Measurements from ENCODE around the gene SKAP1.
A peak's percentile ranks its signal among the peaks of the same experiment; 100 is the strongest.

SKAP1 gene

GRCh38 chr17:48328457-48328856, 101.6 kb downstream of the SKAP1 start:
- no peak for DNase-seq (ENCODE audit: low read depth in 1 of 2, low spot score in 1 of 2)

- no peak for DNase-seq (ENCODE audit: low read depth in 1 of 2, low spot score in 1 of 2)
These were observed 103.7 kb downstream of the SKAP1 start for GRCh38 chr17:48326310-48326709.

GRCh38 chr17:48322060-48322459, 108.0 kb downstream of the SKAP1 start:
- no peak for DNase-seq (ENCODE audit: low read depth in 1 of 2, low spot score in 1 of 2)

GRCh38 chr17:48317732-48318131, 112.3 kb downstream of the SKAP1 start:
- DNase-seq (ENCODE audit: low read depth in 1 of 2, low spot score in 1 of 2), result no peak

- no peak for DNase-seq (ENCODE audit: low read depth in 1 of 2, low spot score in 1 of 2)
These were observed 115.3 kb downstream of the SKAP1 start for GRCh38 chr17:48314716-48315115.

- no peak for DNase-seq (ENCODE audit: low read depth in 1 of 2, low spot score in 1 of 2)
These were observed 116.8 kb downstream of the SKAP1 start for GRCh38 chr17:48313096-48313755.

- no peak for DNase-seq (ENCODE audit: low read depth in 1 of 2, low spot score in 1 of 2)
These were observed 118.7 kb downstream of the SKAP1 start for GRCh38 chr17:48311324-48311723.

- no peak for DNase-seq (ENCODE audit: low read depth in 1 of 2, low spot score in 1 of 2)
These were observed 119.2 kb downstream of the SKAP1 start for GRCh38 chr17:48310748-48311213.

GRCh38 chr17:48308581-48308980, 121.4 kb downstream of the SKAP1 start:
- no peak for DNase-seq (ENCODE audit: low read depth in 1 of 2, low spot score in 1 of 2)

- peak; percentile 15 to 16 for DNase-seq (ENCODE audit: low read depth in 1 of 2, low spot score in 1 of 2)
These were observed 122.1 kb downstream of the SKAP1 start for GRCh38 chr17:48307814-48308411.

- DNase-seq (ENCODE audit: low read depth in 1 of 2, low spot score in 1 of 2), result no peak
These were observed 122.8 kb downstream of the SKAP1 start for GRCh38 chr17:48307255-48307654.

GRCh38 chr17:48301002-48301401, 129.0 kb downstream of the SKAP1 start:
- DNase-seq (ENCODE audit: low read depth in 1 of 2, low spot score in 1 of 2), result no peak

GRCh38 chr17:48299760-48300159, 130.3 kb downstream of the SKAP1 start:
- DNase-seq (ENCODE audit: low read depth in 1 of 2, low spot score in 1 of 2), result no peak

GRCh38 chr17:48297825-48298224, 132.2 kb downstream of the SKAP1 start:
- no peak for DNase-seq (ENCODE audit: low read depth in 1 of 2, low spot score in 1 of 2)

- no peak for DNase-seq (ENCODE audit: low read depth in 1 of 2, low spot score in 1 of 2)
These were observed 133.6 kb downstream of the SKAP1 start for GRCh38 chr17:48296453-48296852.

GRCh38 chr17:48295362-48296288, 134.4 kb downstream of the SKAP1 start:
- no peak for DNase-seq (ENCODE audit: low read depth in 1 of 2, low spot score in 1 of 2)

GRCh38 chr17:48294806-48295361, 135.1 kb downstream of the SKAP1 start:
- DNase-seq (ENCODE audit: low read depth in 1 of 2, low spot score in 1 of 2), result no peak

GRCh38 chr17:48294020-48294805, 135.8 kb downstream of the SKAP1 start:
- DNase-seq (ENCODE audit: low read depth in 1 of 2, low spot score in 1 of 2), result no peak

GRCh38 chr17:48293319-48294019, 136.5 kb downstream of the SKAP1 start:
- no peak for DNase-seq (ENCODE audit: low read depth in 1 of 2, low spot score in 1 of 2)

- DNase-seq (ENCODE audit: low read depth in 1 of 2, low spot score in 1 of 2), result no peak
These were observed 139.6 kb downstream of the SKAP1 start for GRCh38 chr17:48290378-48290777.

Data from activated T-helper 1 cell treated with anti-CD3 and anti-CD28 coated beads, Interleukin-2, amount 50 U/mL, for 16 hours (primary cell).